Endothelial cell of umbilical vein (primary cell): ENCODE measurements around the gene ADAT3. TPM values are rescaled to one million over a fixed set of nuclear protein-coding genes. Genes with fewer than 3 reads are reported as not detected.

Experiments used
- BruUV-seq: library from RNA; stranded (reverse); fragments of 400-500 nt; replicated peaks from 2 replicates; lab custom pipeline; 2021; lab: Mats Ljungman, UMichigan
- CTCF ChIA-PET: fragments of 300-600, 350-600 bp; sonication (Branson Sonifier 250); formaldehyde crosslinking; loops from one replicate; lab custom pipeline; 2021; ENCODE audit warnings: antibody characterized with exemption, inconsistent platforms; lab: Charles Lee
- POLR2A ChIA-PET: fragments of 300-600, 350-600 bp; sonication (Branson Sonifier 250); formaldehyde crosslinking; loops from one replicate; lab custom pipeline; 2021; ENCODE audit warnings: antibody characterized with exemption, inconsistent platforms; lab: Charles Lee
- DNase-seq: peaks from one replicate; pipeline ENCODE4 v3.0.0-alpha.2; 2011; ENCODE audit warnings: low read depth, low spot score
- FAIRE-seq: peaks from 2 replicates; lab custom pipeline; 2011; peaks lifted over from hg19 to GRCh38; lab: Jason Lieb, UNC
- H2AFZ ChIP-seq: 2 replicates; pipeline ENCODE4 v1.6.0; 2012; ENCODE audit warnings: low read depth, low read length, control low read depth, inconsistent platforms
- H3K27ac ChIP-seq: 2 replicates; pipeline ENCODE4 v1.5.1; 2011; ENCODE audit warnings: low read depth, mild to moderate bottlenecking, control low read depth, low read length, moderate library complexity; ENCODE audit not compliant: insufficient read depth
- H3K27me3 ChIP-seq, 2 experiments: 2 replicates each; pipeline versions ENCODE4 v1.6.0 to v1.6.1; 2011; ENCODE audit warnings: low read length in 2 of 2, mixed read lengths in 1 of 2; ENCODE audit not compliant: control insufficient read depth in 2 of 2, insufficient read depth in 2 of 2
- H3K36me3 ChIP-seq, 2 experiments: 2 replicates in 1 of 2; 3 replicates in 1 of 2; pipeline ENCODE4 v1.5.1; 2011; ENCODE audit warnings: low read length in 2 of 2, mild to moderate bottlenecking in 1 of 2, moderate library complexity in 1 of 2; ENCODE audit not compliant: control insufficient read depth in 2 of 2, insufficient read depth in 2 of 2; ENCODE audit errors: extremely low read depth in 1 of 2
- H3K4me1 ChIP-seq: 3 replicates; pipeline ENCODE4 v1.5.1; 2011; ENCODE audit warnings: mild to moderate bottlenecking, low read length; ENCODE audit not compliant: control insufficient read depth, insufficient read depth; ENCODE audit errors: extremely low read depth
- H3K4me2 ChIP-seq: 2 replicates; pipeline ENCODE4 v1.6.1; 2011; ENCODE audit warnings: low read length, control low read depth, mixed read lengths; ENCODE audit not compliant: insufficient read depth
- H3K4me3 ChIP-seq, 3 experiments: fragments of 200-600 bp in 1 of 3; sonication (generic), shearing (Covaris generic) in 1 of 3; replicated peaks in 1 of 3; 2 replicates each; pipeline ENCODE4 v1.5.1; 2011 to 2016; ENCODE audit warnings: control low read depth in 3 of 3, low read length in 3 of 3, mild to moderate bottlenecking in 2 of 3, inconsistent platforms in 1 of 3, low read depth in 1 of 3, moderate library complexity in 1 of 3; ENCODE audit not compliant: insufficient read depth in 1 of 3
- H3K79me2 ChIP-seq: 2 replicates; pipeline ENCODE4 v1.6.0; 2012; ENCODE audit warnings: low read length, inconsistent platforms; ENCODE audit not compliant: control insufficient read depth, insufficient read depth
- H3K9ac ChIP-seq: replicated peaks from 2 replicates; pipeline ENCODE3; 2011; ENCODE audit warnings: low read length, control low read depth; ENCODE audit not compliant: insufficient read depth; ENCODE audit errors: extremely low read depth
- H3K9me1 ChIP-seq: replicated peaks from 3 replicates; pipeline ENCODE4 v1.6.0; 2011; ENCODE audit warnings: mild to moderate bottlenecking, low read length; ENCODE audit not compliant: control insufficient read depth, insufficient read depth; ENCODE audit errors: extremely low read depth
- H3K9me3 ChIP-seq: replicated peaks from 2 replicates; pipeline ENCODE4 v1.5.1; 2012; ENCODE audit warnings: low read length, inconsistent platforms; ENCODE audit not compliant: control insufficient read depth, insufficient read depth
- H4K20me1 ChIP-seq: replicated peaks from 2 replicates; pipeline ENCODE3; 2011; ENCODE audit warnings: mild to moderate bottlenecking, low read length; ENCODE audit not compliant: control insufficient read depth, insufficient read depth; ENCODE audit errors: extremely low read depth
- EZH2 ChIP-seq: IDR thresholded peaks from 2 replicates; pipeline ENCODE4 v1.6.1; 2012; ENCODE audit warnings: borderline replicate concordance, low read depth, mild to moderate bottlenecking, moderate library complexity, low read length, inconsistent platforms; ENCODE audit not compliant: severe bottlenecking
- JUN ChIP-seq: IDR thresholded peaks from 2 replicates; pipeline ENCODE4 v1.6.1; 2011; ENCODE audit warnings: borderline replicate concordance, low read depth; ENCODE audit not compliant: insufficient read length, insufficient read depth
- MYC ChIP-seq: IDR thresholded peaks from one replicate; pipeline ENCODE4 v1.6.1; 2011; ENCODE audit warnings: mild to moderate bottlenecking, low read depth, low read length
- POLR2A ChIP-seq: IDR thresholded peaks from 2 replicates; pipeline ENCODE4 v1.6.1; 2012; ENCODE audit warnings: low read depth, mild to moderate bottlenecking, control low read depth, low read length
- dilution Hi-C: fragments of 300-500 bp; cut with MboI; formaldehyde crosslinking; loops from one replicate; pipeline ENCODE4 v1.15.0; 2019; ENCODE audit warnings: low sequenced_read_pairs; ENCODE audit not compliant: extremely low pct_ligation_motif_present
- intact Hi-C: fragments of 100-400 bp; cut with micrococcal nuclease; formaldehyde crosslinking; loops from one replicate; pipeline ENCODE4 v1.10.0; 2022
- polyA plus RNA-seq, 4 experiments: library from polyadenylated mRNA; depleted of rRNA in 3 of 4; stranded (reverse) in 3 of 4; unstranded in 1 of 4; fragments of >200 nt; gene quantifications; 2 replicates each; pipeline versions ENCODE4 v1.2.1 to v1.2.3, GENCODE V29; 2011 to 2012; ENCODE audit warnings: missing spikeins in 1 of 4
- total RNA-seq: library from RNA; stranded (reverse); gene quantifications from 2 replicates; pipeline ENCODE4 v1.2.3, GENCODE V29; 2021
- TF ChIP-seq, protein P1 (sequence below): IDR thresholded peaks from 2 replicates; pipeline ENCODE4 v1.6.1; 2011; ENCODE audit not compliant: insufficient read depth, insufficient read length
- TF ChIP-seq, protein P2 (sequence below), 2 donors: IDR thresholded peaks; 1 replicate in 1 of 2; 2 replicates in 1 of 2; pipeline ENCODE4 v1.5.1; 2011; ENCODE audit warnings: low read length in 2 of 2, mild to moderate bottlenecking in 2 of 2, moderate library complexity in 2 of 2, control low read depth in 1 of 2, inconsistent platforms in 1 of 2, low read depth in 1 of 2; ENCODE audit not compliant: insufficient read depth in 1 of 2; ENCODE audit errors: extremely low read depth in 1 of 2

ADAT3 gene
- total and polyA plus RNA-seq, 2 donors (not counting 3 experiments of a cell fraction or from before 2014, with no cell fraction given) = 5.7 to 11.7 TPM

DNA sequence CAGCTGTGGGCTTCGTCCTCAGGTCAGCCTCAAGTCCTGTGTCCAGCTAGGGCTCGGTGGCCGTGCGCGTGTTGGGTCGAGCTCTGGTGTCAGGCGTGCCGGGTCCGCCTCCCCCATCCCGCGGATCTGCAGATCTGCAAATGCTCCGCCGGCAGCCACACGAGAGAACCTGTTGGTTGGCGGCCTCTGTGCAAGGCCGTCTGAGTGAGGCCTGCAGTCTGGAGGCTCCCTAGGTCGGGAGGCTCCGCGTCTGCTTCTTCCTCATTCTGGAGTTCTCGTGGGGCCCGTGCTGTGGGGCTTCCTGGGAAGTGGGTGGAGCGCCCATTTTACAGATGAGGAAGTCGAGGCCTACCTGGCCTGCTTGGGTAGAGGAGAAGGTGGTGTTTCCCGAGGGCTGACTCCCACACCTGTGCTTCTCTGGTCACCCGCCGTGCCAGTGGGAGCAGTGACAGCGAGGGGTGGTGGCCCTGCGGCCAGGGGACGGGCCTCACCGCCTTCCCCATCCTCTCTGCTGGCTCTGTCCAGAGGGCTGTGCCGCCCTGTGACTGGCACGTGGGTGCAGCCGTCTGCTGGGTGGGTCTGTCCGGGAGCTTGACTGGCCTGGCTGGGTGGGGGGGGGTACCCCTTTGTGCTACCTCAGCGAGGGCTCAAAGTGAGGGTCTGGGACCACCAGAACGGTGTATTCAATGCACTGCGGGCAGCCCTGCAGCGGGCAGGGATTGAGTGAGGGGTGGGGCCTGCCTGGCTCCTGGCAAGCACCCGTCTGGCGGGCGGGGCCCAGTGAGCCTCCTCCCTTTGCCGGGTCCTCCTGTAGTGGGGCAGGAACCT lies 39.1 kb downstream of the ADAT3 start:
- Histone ChIP-seq H3K9me3 (no peaks in the 10 kb centered on the region), H4K20me1 (no peaks in the 10 kb centered on the region), H3K9ac (no peak overlapping the region), H3K36me3 (peaks cover 0 to 4% of the 10 kb centered on the region in 2 experiments), H3K9me1 (no peaks in the 10 kb centered on the region), H3K79me2 (peaks cover 73% of the 10 kb centered on the region), H3K4me1 (peaks cover 19% of the 10 kb centered on the region), H3K4me3 (no peak overlapping the region), H2AFZ (no peak overlapping the region), H3K4me2 (no peak overlapping the region), H3K27ac (no peak overlapping the region), H3K27me3 (no peaks in the 10 kb centered on the region)
- FAIRE-seq (no peak), DNase-seq (no peak)
- TF ChIP-seq POLR2A (no peak), JUN (no peak), EZH2 (no peak), MYC (no peak)
- TF ChIP-seq, protein P1, sequence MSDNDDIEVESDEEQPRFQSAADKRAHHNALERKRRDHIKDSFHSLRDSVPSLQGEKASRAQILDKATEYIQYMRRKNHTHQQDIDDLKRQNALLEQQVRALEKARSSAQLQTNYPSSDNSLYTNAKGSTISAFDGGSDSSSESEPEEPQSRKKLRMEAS = no peak
- TF ChIP-seq, protein P2, sequence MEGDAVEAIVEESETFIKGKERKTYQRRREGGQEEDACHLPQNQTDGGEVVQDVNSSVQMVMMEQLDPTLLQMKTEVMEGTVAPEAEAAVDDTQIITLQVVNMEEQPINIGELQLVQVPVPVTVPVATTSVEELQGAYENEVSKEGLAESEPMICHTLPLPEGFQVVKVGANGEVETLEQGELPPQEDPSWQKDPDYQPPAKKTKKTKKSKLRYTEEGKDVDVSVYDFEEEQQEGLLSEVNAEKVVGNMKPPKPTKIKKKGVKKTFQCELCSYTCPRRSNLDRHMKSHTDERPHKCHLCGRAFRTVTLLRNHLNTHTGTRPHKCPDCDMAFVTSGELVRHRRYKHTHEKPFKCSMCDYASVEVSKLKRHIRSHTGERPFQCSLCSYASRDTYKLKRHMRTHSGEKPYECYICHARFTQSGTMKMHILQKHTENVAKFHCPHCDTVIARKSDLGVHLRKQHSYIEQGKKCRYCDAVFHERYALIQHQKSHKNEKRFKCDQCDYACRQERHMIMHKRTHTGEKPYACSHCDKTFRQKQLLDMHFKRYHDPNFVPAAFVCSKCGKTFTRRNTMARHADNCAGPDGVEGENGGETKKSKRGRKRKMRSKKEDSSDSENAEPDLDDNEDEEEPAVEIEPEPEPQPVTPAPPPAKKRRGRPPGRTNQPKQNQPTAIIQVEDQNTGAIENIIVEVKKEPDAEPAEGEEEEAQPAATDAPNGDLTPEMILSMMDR (IDR thresholded peaks at IDR 0.05; ENCODE audit: extremely low read depth in 1 of 2, insufficient read depth in 1 of 2, low read depth in 1 of 2, low read length in 2 of 2) = no peak
- BruUV-seq = no TSS peak
- dilution Hi-C loops = no loop called here
- CTCF ChIA-PET = interaction anchor here (1.4 kb wide), 1 partner anchor 32 kb away, joined by 3 read pairs; no protein-coding TSS in a partner anchor
- POLR2A ChIA-PET = no interaction called here
- intact Hi-C loops = no loop called here
